HG02852 (cell line): ENCODE data around the gene RAB4A.
A peak's percentile ranks its signal among the peaks of the same experiment; 100 is the strongest.
"Not testable (repeated sequence)": the region's sequence is repeated elsewhere in the genome, so short reads cannot be mapped to it uniquely, and the experiment has no call there.

ENCODE experiments used
- ATAC-seq: cut with Tn5 transposase; IDR thresholded peaks from one replicate; pipeline ENCODE4 v1.9.1; 2021; ENCODE audit warnings: mild to moderate bottlenecking, moderate library complexity; ENCODE audit not compliant: unreplicated experiment

Gene RAB4A

GRCh38 chr1:229295745-229296144, 24.8 kb downstream of the RAB4A start:
- ATAC-seq: no peak

GRCh38 chr1:229296541-229296941, 25.6 kb downstream of the RAB4A start:
- no peak for ATAC-seq

- no peak for ATAC-seq
Measured at GRCh38 chr1:229297746-229298145, 26.8 kb downstream of the RAB4A start.

- ATAC-seq: no peak
Measured at GRCh38 chr1:229298420-229298819, 27.5 kb downstream of the RAB4A start.

GRCh38 chr1:229298887-229299503, 28.1 kb downstream of the RAB4A start:
- ATAC-seq: no peak

- no peak for ATAC-seq
Measured at GRCh38 chr1:229300099-229300757, 29.3 kb downstream of the RAB4A start.

GRCh38 chr1:229302740-229303139, 31.8 kb downstream of the RAB4A start:
- ATAC-seq: no peak

GRCh38 chr1:229303855-229304254, 32.9 kb downstream of the RAB4A start:
- no peak for ATAC-seq

- ATAC-seq: no peak
Measured at GRCh38 chr1:229305392-229305791, 34.5 kb downstream of the RAB4A start.

GRCh38 chr1:229309074-229309473, 38.2 kb downstream of the RAB4A start:
- ATAC-seq: no peak

GRCh38 chr1:229309684-229310083, 38.8 kb downstream of the RAB4A start:
- no peak for ATAC-seq

- ATAC-seq: no peak
Measured at GRCh38 chr1:229310833-229311232, 39.9 kb downstream of the RAB4A start.

- ATAC-seq: no peak
Measured at GRCh38 chr1:229316166-229316565, 45.3 kb downstream of the RAB4A start.

- ATAC-seq: no peak
Measured at GRCh38 chr1:229318056-229318455, 47.1 kb downstream of the RAB4A start.

GRCh38 chr1:229319487-229319886, 48.6 kb downstream of the RAB4A start:
- no peak for ATAC-seq

- ATAC-seq: no peak
Measured at GRCh38 chr1:229323201-229323600, 52.3 kb downstream of the RAB4A start.

GRCh38 chr1:229323885-229324553, 53.1 kb downstream of the RAB4A start:
- no peak for ATAC-seq

- ATAC-seq: no peak
Measured at GRCh38 chr1:229325401-229325800, 54.5 kb downstream of the RAB4A start.

- ATAC-seq: peak; percentile 43
Measured at GRCh38 chr1:229325853-229326487, 55.1 kb downstream of the RAB4A start.

GRCh38 chr1:229326601-229327000, 55.7 kb downstream of the RAB4A start:
- ATAC-seq: no peak

GRCh38 chr1:229327765-229328164, 56.9 kb downstream of the RAB4A start:
- not testable (repeated sequence) for ATAC-seq
